ENCODE results near the gene LRRK2.
"Not testable (repeated sequence)": the region's sequence is repeated elsewhere in the genome, so short reads cannot be mapped to it uniquely, and the experiment has no call there.

Gene LRRK2

DNA sequence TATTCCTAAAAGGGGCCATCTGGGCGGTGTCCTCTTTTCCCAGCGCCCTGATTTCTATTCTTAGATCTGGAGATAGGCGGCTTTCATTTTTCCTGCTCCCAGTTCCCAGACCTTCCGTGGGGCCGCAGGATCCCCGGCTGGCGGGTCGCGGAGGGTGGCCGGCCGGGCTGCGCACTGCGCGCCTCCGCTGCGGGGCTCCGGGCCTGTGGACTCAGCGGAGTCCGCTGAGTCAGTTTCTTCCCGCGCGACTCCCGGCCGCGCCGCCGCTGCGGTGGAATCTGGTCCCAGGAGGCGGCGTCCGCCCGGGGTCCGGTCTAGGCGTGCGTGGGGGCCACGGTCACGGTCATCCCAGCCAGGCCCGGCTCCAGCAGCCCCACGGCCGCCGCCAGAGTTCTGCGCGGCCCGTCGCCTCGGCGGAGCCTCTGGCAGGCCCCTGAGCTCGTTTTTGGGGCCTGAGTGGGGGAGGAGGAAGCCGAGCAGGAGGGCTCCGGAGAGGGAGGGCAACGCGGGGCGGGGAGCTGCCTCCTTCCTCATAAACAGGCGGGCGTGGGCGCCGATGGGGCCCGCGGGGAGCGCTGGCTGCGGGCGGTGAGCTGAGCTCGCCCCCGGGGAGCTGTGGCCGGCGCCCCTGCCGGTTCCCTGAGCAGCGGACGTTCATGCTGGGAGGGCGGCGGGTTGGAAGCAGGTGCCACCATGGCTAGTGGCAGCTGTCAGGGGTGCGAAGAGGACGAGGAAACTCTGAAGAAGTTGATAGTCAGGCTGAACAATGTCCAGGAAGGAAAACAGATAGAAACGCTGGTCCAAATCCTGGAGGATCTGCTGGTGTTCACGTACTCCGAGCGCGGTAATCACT lies at the start of gene LRRK2:
TSS of gene LRRK2 (plus strand) at position 559 of the 853 bp plus-strand sequence. CDS start at position 694, 135 bp downstream.
- DNase-seq, result peak; percentile 32

DNA sequence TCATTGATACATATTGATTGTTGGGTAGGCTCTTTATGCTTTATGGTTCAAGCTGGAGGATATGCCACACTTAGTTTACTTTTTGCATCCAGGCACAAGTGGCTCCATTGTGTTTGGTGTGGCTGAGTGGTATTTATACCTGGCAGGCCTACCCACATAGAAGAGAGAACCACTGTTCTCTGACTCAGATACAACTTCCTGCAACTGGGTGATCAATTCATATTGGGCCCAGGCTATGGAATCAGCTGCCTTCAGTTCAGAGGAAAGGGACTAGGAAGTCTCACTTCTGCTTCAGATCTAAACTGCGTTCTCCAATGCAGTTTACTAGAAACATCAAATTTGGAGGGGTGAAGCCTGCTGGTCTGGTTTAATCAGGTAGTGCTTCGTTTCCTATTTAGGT lies 49.8 kb upstream of the LRRK2 start:
- DNase-seq, result no peak

- no peak for DNase-seq
Observed at GRCh38 chr12:40175489-40175888, 49.3 kb upstream of the LRRK2 start.

- DNase-seq, result no peak
Observed at GRCh38 chr12:40178701-40179100, 46.1 kb upstream of the LRRK2 start.

DNA sequence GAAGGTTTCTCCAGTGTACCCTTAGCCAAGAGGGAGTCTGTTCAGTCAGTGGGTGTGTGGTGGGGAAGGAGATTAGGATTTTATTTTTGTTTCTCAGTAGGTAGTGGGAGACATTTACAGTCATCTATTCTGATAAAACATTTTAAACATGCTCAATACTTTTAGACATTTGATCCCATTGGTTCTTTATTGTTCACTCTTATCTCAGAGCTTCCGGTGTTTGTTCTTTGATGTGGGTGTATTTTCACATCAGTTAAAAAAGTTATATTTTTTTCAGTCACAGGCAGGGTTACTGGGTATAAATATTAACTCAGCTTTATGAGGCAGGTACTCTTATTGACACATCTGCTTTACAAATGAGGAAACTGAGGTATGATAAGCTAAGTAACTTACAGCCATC lies 43.3 kb upstream of the LRRK2 start:
- DNase-seq, result no peak

DNA sequence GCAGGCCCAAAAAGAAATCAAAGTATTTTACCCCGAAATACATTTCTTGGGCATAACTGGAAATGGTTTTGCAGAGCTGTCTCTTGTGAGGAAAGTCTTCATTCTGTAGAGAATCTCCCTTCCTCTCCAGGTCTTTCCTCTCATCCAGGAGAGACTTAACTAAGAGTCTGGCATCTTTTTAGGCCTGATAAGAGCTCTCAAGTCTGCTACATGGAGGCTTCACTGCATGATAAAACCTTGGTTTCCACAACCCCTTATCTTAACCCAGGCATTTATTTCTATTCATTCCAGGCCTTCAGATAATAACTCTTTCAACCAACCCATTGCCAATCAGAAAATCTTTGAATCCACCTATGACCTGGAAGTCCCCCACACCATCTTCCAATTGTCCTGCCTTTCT lies 41.1 kb upstream of the LRRK2 start:
- no peak for DNase-seq

GRCh38 chr12:40184493-40185302 lies 40.1 kb upstream of the LRRK2 start:
- no peak for DNase-seq

DNA sequence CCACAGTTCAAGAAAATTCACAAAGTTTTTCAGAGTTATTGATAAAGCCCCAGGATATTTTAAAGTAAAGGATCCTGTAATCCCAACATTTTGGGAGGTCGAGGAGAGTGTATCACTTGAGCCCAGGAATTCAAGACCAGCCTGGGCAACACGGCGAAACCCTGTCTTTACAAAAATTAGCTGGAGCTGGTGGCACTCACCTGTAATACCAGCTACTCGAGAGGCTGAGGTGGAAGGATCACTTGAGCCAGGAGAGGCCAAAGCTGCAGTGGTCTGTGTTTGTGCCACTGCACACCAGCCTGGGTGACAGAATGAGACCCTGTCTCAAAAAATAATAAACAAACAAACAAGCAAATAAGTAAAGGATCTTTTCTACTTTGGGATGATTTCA lies 39.5 kb upstream of the LRRK2 start:
- no peak for DNase-seq

DNA sequence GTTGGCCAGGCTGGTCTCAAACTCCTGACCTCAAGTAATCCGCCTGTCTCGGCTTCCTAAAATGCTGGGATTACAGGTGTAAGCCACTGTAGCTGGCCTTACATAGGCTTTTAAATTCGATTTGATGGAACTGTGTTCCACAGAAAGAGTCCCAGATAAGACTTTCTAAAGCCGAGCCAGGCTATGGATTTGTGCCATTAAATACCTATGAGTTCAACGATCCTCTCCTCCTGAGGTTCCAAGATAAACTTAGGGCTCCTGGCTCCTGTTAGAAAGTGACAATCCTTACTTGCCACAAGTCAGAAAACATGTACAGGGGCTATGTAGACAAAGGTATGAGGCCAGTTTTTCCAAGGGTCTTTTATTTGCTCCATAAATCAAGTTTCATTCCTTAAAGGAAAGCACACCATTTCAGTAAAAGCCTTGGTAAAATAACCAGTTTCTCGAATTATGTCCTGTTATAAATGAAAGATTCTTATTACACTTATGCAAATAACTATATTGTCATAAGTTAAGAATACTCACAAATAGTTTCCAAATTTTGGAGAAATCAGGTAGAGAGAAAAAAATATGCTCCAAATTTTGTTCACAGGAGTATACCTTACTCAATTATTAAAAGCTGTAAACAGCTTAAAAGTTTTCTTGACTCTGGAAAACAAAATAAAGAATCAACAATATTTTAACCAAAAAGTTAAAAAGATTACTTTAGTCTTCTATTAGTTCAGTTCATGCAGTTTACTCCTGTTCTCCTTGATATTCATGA lies 36.1 kb upstream of the LRRK2 start:
- DNase-seq, result no peak

- DNase-seq, result no peak
Observed at GRCh38 chr12:40192704-40193255, 32.0 kb upstream of the LRRK2 start.

GRCh38 chr12:40194846-40195245 lies 30.0 kb upstream of the LRRK2 start:
- DNase-seq, result no peak

DNA sequence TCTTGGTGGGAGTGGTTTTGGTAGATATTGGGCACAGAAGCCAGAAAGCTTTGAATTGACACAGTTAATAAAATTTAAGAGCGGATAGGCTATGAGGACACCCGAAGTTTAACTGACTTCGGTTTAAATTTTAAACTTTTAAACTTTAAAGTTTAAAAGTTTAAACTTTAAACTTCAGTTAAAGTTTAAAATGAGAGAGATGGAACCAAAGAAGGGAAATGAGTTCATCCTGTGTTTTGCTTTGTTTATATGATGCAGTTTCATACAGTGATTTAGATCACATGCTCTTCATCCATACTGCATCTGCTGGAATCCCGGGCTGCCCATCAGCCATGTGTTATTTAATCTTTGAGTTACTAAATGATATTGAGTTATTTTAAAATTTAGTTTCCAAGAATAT lies 27.2 kb upstream of the LRRK2 start:
- no peak for DNase-seq

DNA sequence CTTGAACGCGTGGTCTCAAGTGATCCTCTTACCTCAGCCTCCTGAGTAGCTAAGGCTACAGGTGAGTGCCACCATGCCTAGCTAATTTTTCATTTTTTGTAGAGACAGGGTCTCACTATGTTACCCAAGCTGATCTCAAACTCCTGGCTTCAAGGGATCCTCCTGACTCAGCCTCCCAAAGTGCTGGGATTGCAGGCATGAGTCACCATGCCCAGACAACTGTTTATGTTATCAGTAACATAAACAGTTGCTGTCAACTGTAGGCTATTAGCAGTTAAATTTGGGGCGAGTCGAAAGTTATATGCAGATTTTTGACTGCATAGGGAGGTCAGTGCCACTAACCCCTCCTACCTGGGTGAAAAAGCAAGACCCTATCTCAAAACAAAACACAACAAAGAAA lies 26.2 kb upstream of the LRRK2 start:
- DNase-seq, result no peak

- DNase-seq, result no peak
Observed at GRCh38 chr12:40202095-40203059, 22.4 kb upstream of the LRRK2 start.

DNA sequence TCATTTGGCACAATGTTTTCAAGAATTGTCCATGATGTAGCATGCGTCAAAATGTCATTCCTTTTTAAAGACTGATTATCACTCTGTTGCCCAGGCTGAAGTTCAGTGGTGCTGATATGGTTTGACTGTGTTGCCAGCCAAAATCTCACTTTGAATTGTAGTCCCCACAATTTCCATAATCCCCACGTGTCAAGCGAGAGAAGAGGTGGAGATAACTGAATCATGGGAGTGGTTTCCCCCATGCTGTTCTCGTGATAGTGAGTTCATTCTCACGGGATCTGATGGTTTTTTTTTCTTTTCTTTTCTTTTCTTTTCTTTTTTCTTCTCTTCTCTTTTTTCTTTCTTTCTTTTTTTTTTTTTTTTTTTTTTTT lies 21.8 kb upstream of the LRRK2 start:
- no peak for DNase-seq

GRCh38 chr12:40204337-40204736 lies 20.5 kb upstream of the LRRK2 start:
- DNase-seq, result no peak

GRCh38 chr12:40207551-40207950 lies 17.2 kb upstream of the LRRK2 start:
- no peak for DNase-seq

GRCh38 chr12:40208707-40209446 lies 15.9 kb upstream of the LRRK2 start:
- no peak for DNase-seq

GRCh38 chr12:40209886-40210285 lies 14.9 kb upstream of the LRRK2 start:
- no peak for DNase-seq

GRCh38 chr12:40211186-40211585 lies 13.6 kb upstream of the LRRK2 start:
- DNase-seq, result not testable (repeated sequence)

GRCh38 chr12:40212566-40212965 lies 12.2 kb upstream of the LRRK2 start:
- DNase-seq, result no peak

Measured in activated CD4-positive, CD25-positive, alpha-beta regulatory T cell treated with anti-CD3 and anti-CD28 coated beads, Interleukin-2, amount 50 U/mL, for 72 hours (primary cell).